ENCODE results near the gene DMRTC2.
"Not testable (repeated sequence)": the region's sequence is repeated elsewhere in the genome, so short reads cannot be mapped to it uniquely, and the experiment has no call there.

DMRTC2 gene

GRCh38 chr19:41872775-41873647, 28.2 kb downstream of the DMRTC2 start:
- peak; percentile 58 for DNase-seq

GRCh38 chr19:41875973-41876372, 31.1 kb downstream of the DMRTC2 start:
- DNase-seq = not testable (repeated sequence)

- DNase-seq = no peak
These were observed 32.3 kb downstream of the DMRTC2 start, which contains the start of gene CD79A for GRCh38 chr19:41876847-41877832. Gene CD79A (plus strand): TSS chr19:41877279. CDS start chr19:41877305, 26 bp downstream.

GRCh38 chr19:41877916-41878905, 33.4 kb downstream of the DMRTC2 start:
- DNase-seq = no peak

GRCh38 chr19:41879080-41879479, 34.2 kb downstream of the DMRTC2 start:
- DNase-seq = no peak

- DNase-seq = no peak
These were observed 35.0 kb downstream of the DMRTC2 start for GRCh38 chr19:41879670-41880328.

GRCh38 chr19:41880329-41880708, 35.5 kb downstream of the DMRTC2 start:
- no peak for DNase-seq

GRCh38 chr19:41882568-41883462, 38.0 kb downstream of the DMRTC2 start, which contains the start of gene ARHGEF1:
Gene ARHGEF1 (plus strand): TSS chr19:41883184. CDS start chr19:41888083, 4,899 bp downstream.
- peak; percentile 39 for DNase-seq

GRCh38 chr19:41883463-41883820, 38.6 kb downstream of the DMRTC2 start:
- no peak for DNase-seq

- DNase-seq = peak; percentile 99
These were observed 39.2 kb downstream of the DMRTC2 start for GRCh38 chr19:41883821-41884733.

GRCh38 chr19:41886761-41887710, 42.2 kb downstream of the DMRTC2 start:
- no peak for DNase-seq

GRCh38 chr19:41887711-41888382, 43.0 kb downstream of the DMRTC2 start:
- DNase-seq = no peak

- no peak for DNase-seq
These were observed 44.1 kb downstream of the DMRTC2 start for GRCh38 chr19:41888926-41889325.

GRCh38 chr19:41889896-41890295, 45.1 kb downstream of the DMRTC2 start:
- no peak for DNase-seq

- DNase-seq = no peak
These were observed 46.1 kb downstream of the DMRTC2 start for GRCh38 chr19:41890936-41891335.

- DNase-seq = no peak
These were observed 47.5 kb downstream of the DMRTC2 start for GRCh38 chr19:41892173-41892902.

- DNase-seq = peak; percentile 40
These were observed 49.1 kb downstream of the DMRTC2 start for GRCh38 chr19:41893899-41894298.

All from HCEC 1CT (cell line).